Prostate gland (tissue), 2 donors: ENCODE results near the gene GLIS2.

Experiments used
- POLR2A ChIP-seq: fragments of 450-650 bp; IDR thresholded peaks from one replicate; pipeline ENCODE4 v1.6.1; 2016; ENCODE audit warnings: antibody characterized with exemption, mild to moderate bottlenecking
- TF ChIP-seq, protein P1 (sequence below), 4 experiments: fragments of 200-600 bp in 2 of 4; fragments of 450-650 bp in 2 of 4; sonication (generic) in 2 of 4; IDR thresholded peaks; 1 replicate in 3 of 4; 2 replicates in 1 of 4; pipeline ENCODE4 v1.5.1; 2016 to 2019; ENCODE audit warnings: antibody characterized with exemption in 4 of 4, mild to moderate bottlenecking in 2 of 4, moderate library complexity in 2 of 4

- no peak for TF ChIP-seq POLR2A
- TF ChIP-seq, protein P1, sequence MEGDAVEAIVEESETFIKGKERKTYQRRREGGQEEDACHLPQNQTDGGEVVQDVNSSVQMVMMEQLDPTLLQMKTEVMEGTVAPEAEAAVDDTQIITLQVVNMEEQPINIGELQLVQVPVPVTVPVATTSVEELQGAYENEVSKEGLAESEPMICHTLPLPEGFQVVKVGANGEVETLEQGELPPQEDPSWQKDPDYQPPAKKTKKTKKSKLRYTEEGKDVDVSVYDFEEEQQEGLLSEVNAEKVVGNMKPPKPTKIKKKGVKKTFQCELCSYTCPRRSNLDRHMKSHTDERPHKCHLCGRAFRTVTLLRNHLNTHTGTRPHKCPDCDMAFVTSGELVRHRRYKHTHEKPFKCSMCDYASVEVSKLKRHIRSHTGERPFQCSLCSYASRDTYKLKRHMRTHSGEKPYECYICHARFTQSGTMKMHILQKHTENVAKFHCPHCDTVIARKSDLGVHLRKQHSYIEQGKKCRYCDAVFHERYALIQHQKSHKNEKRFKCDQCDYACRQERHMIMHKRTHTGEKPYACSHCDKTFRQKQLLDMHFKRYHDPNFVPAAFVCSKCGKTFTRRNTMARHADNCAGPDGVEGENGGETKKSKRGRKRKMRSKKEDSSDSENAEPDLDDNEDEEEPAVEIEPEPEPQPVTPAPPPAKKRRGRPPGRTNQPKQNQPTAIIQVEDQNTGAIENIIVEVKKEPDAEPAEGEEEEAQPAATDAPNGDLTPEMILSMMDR (IDR thresholded peaks at IDR 0.05) = no peak
Observed at GRCh38 chr16:4319454-4320421, 3.9 kb downstream of the GLIS2 start.
